Measurements from ENCODE around the gene SCUBE2. TPM values are rescaled to one million over a fixed set of nuclear protein-coding genes. Genes with fewer than 3 reads are reported as not detected.

Gene SCUBE2
- total RNA-seq = not detected

- DNase-seq = no peak
- Mint-ChIP-seq H3K4me1 (no peaks in the 10 kb centered on the region), H3K36me3 (ENCODE audit: low read depth) (no peaks in the 10 kb centered on the region), H3K27me3 (peaks cover 55% of the 10 kb centered on the region), H3K27ac (no peak within 1 kb of the TSS), H3K4me3 (no peak within 1 kb of the TSS), H3K9me3 (ENCODE audit: low read depth) (no peaks in the 10 kb centered on the region)
- intact Hi-C loops (cut with DNase I, micrococcal nuclease) = no loop called here
- ChIA-PET CTCF (no interaction called here), POLR2A (no interaction called here)
- ATAC-seq = peak; percentile 36
Observed at GRCh38 chr11:9091044-9091922, at the start of gene SCUBE2. TSS of gene SCUBE2 (minus strand) at chr11:9091599. CDS start at chr11:9091528, 71 bp downstream.

- Mint-ChIP-seq H3K27me3 (no peaks in the 10 kb centered on the region), H3K36me3 (ENCODE audit: low read depth) (peaks cover 18% of the 10 kb centered on the region), H3K9me3 (ENCODE audit: low read depth) (no peaks in the 10 kb centered on the region), H3K4me3 (no peak overlapping the region), H3K4me1 (peaks cover 40% of the 10 kb centered on the region), H3K27ac (peak overlapping the region; percentile 27)
- no peak for DNase-seq
- ATAC-seq = no peak
- ChIA-PET POLR2A (no interaction called here), CTCF (interaction anchor here (1.2 to 5.1 kb wide), 3 partner anchors 125 to 365 kb away, joined by 4 to 124 read pairs (median 5); no protein-coding TSS in a partner anchor)
- intact Hi-C loops (cut with DNase I, micrococcal nuclease) = no loop called here
Observed at GRCh38 chr11:9141186-9141585, 49.8 kb upstream of the SCUBE2 start.

GRCh38 chr11:9139628-9140357 lies 48.4 kb upstream of the SCUBE2 start:
- Mint-ChIP-seq H3K9me3 (ENCODE audit: low read depth) (no peaks in the 10 kb centered on the region), H3K4me1 (peaks cover 36% of the 10 kb centered on the region), H3K4me3 (no peak overlapping the region), H3K27ac (peak overlapping the region; percentile 33), H3K27me3 (no peaks in the 10 kb centered on the region), H3K36me3 (ENCODE audit: low read depth) (peaks cover 9% of the 10 kb centered on the region)
- no peak for ATAC-seq
- intact Hi-C loops (cut with DNase I, micrococcal nuclease) = loop anchor here (5.0 to 10.0 kb wide), 4 partner anchors 77 to 457 kb away; partner anchors contain the start of genes NRIP3 (in 2 of the 2), RPL27A (in 2 of the 2) and TRIM66 (in 2 of the 2)
- no peak for DNase-seq
- ChIA-PET POLR2A (interaction anchor here (0.6 to 0.7 kb wide), 2 partner anchors 145 to 874 kb away, joined by 3 to 4 read pairs; no protein-coding TSS in a partner anchor), CTCF (interaction anchor here (0.5 to 5.1 kb wide), 9 partner anchors 10 to 935 kb away, joined by 3 to 124 read pairs (median 3); no protein-coding TSS in a partner anchor)

GRCh38 chr11:9138612-9139579 lies 47.5 kb upstream of the SCUBE2 start:
- no peak overlapping the region for H3K4me3 Mint-ChIP-seq
- POLR2A ChIA-PET = interaction anchor here (0.6 to 1.2 kb wide), 3 partner anchors 145 to 873 kb away, joined by 3 to 4 read pairs (median 3); no protein-coding TSS in a partner anchor

GRCh38 chr11:9138133-9138453 lies 46.7 kb upstream of the SCUBE2 start:
- peak; percentile 3 for ATAC-seq
- ChIA-PET POLR2A (interaction anchor here (1.0 to 1.2 kb wide), 3 partner anchors 123 to 246 kb away, joined by 3 to 4 read pairs (median 3); no protein-coding TSS in a partner anchor), CTCF (interaction anchor here (0.6 to 5.1 kb wide), 49 partner anchors 7 to 1076 kb away, joined by 3 to 124 read pairs (median 4); no protein-coding TSS in a partner anchor)
- Mint-ChIP-seq H3K36me3 (ENCODE audit: low read depth) (peaks cover 9% of the 10 kb centered on the region), H3K4me3 (no peak overlapping the region), H3K27me3 (no peaks in the 10 kb centered on the region), H3K9me3 (ENCODE audit: low read depth) (no peaks in the 10 kb centered on the region), H3K27ac (peak overlapping the region; percentile 79), H3K4me1 (peaks cover 35% of the 10 kb centered on the region)
- intact Hi-C loops (cut with DNase I, micrococcal nuclease) = loop anchor here (5.0 to 10.0 kb wide), 4 partner anchors 76 to 456 kb away; partner anchors contain the start of genes NRIP3 (in 2 of the 2), RPL27A (in 2 of the 2) and TRIM66 (in 2 of the 2)
- DNase-seq = no peak

More at GRCh38 chr11:9138612-9139579, 47.5 kb upstream of the SCUBE2 start:
- H3K4me1 Mint-ChIP-seq = peaks cover 35% of the 10 kb centered on the region
- H3K36me3 Mint-ChIP-seq (ENCODE audit: low read depth) = peaks cover 9% of the 10 kb centered on the region
- H3K9me3 Mint-ChIP-seq (ENCODE audit: low read depth) = no peaks in the 10 kb centered on the region
- intact Hi-C loops (cut with DNase I, micrococcal nuclease) = loop anchor here (5.0 to 10.0 kb wide), 4 partner anchors 77 to 457 kb away; partner anchors contain the start of genes NRIP3 (in 2 of the 2), RPL27A (in 2 of the 2) and TRIM66 (in 2 of the 2)
- H3K27me3 Mint-ChIP-seq = no peaks in the 10 kb centered on the region
- peak; percentile 80 for ATAC-seq
- CTCF ChIA-PET = interaction anchor here (0.6 to 5.1 kb wide), 26 partner anchors 9 to 1075 kb away, joined by 3 to 124 read pairs (median 6); no protein-coding TSS in a partner anchor
- peak; percentile 63 for DNase-seq
- H3K27ac Mint-ChIP-seq = peak overlapping the region; percentile 67

- Mint-ChIP-seq H3K9me3 (ENCODE audit: low read depth) (no peaks in the 10 kb centered on the region), H3K4me1 (peaks cover 35% of the 10 kb centered on the region), H3K4me3 (no peak overlapping the region), H3K27me3 (no peaks in the 10 kb centered on the region), H3K36me3 (ENCODE audit: low read depth) (peaks cover 5% of the 10 kb centered on the region), H3K27ac (peak overlapping the region; percentile 79)
- peak; percentile 86 for DNase-seq
- ATAC-seq = peak; percentile 88
- ChIA-PET POLR2A (interaction anchor here (0.6 to 1.1 kb wide), 3 partner anchors 120 to 178 kb away, joined by 3 to 4 read pairs (median 3); no protein-coding TSS in a partner anchor), CTCF (interaction anchor here (0.5 to 5.1 kb wide), 51 partner anchors 8 to 890 kb away, joined by 3 to 124 read pairs (median 4); no protein-coding TSS in a partner anchor)
- intact Hi-C loops (cut with DNase I, micrococcal nuclease) = loop anchor here (1.0 to 10.0 kb wide), 9 partner anchors 75 to 455 kb away; partner anchors contain the start of genes NRIP3 (in 2 of the 2), RPL27A (in 2 of the 2), TRIM66 (in 2 of the 2) and TMEM9B (in 1 of the 2)
Observed at GRCh38 chr11:9137293-9138132, 46.1 kb upstream of the SCUBE2 start.

- Mint-ChIP-seq H3K9me3 (ENCODE audit: low read depth) (no peaks in the 10 kb centered on the region), H3K4me3 (no peak overlapping the region), H3K4me1 (peaks cover 35% of the 10 kb centered on the region), H3K27me3 (no peaks in the 10 kb centered on the region), H3K36me3 (ENCODE audit: low read depth) (peaks cover 6% of the 10 kb centered on the region), H3K27ac (no peak overlapping the region)
- intact Hi-C loops (cut with DNase I, micrococcal nuclease) = loop anchor here (1.0 to 10.0 kb wide), 9 partner anchors 74 to 454 kb away; partner anchors contain the start of genes NRIP3 (in 2 of the 2), RPL27A (in 2 of the 2), TRIM66 (in 2 of the 2) and TMEM9B (in 1 of the 2)
- DNase-seq = no peak
- no peak for ATAC-seq
- ChIA-PET POLR2A (no interaction called here), CTCF (interaction anchor here (1.5 to 5.1 kb wide), 10 partner anchors 11 to 222 kb away, joined by 3 to 124 read pairs (median 12); no protein-coding TSS in a partner anchor)
Observed at GRCh38 chr11:9136741-9137140, 45.3 kb upstream of the SCUBE2 start.

- DNase-seq = no peak
- intact Hi-C loops (cut with DNase I, micrococcal nuclease) = loop anchor here in 1 of 2 experiments (10.0 kb wide), 1 partner anchor 449 kb away; the partner anchor contains the start of genes RPL27A and TRIM66
- no peaks in the 10 kb centered on the region for H3K9me3 Mint-ChIP-seq (ENCODE audit: low read depth)
- no peaks in the 10 kb centered on the region for H3K27me3 Mint-ChIP-seq
- peaks cover 6% of the 10 kb centered on the region for H3K36me3 Mint-ChIP-seq (ENCODE audit: low read depth)
- ChIA-PET CTCF (interaction anchor here (0.7 to 1.7 kb wide), 4 partner anchors 11 to 179 kb away, joined by 3 to 4 read pairs (median 4); no protein-coding TSS in a partner anchor), POLR2A (no interaction called here)
- no peak overlapping the region for H3K27ac Mint-ChIP-seq
- no peak for ATAC-seq
- H3K4me1 Mint-ChIP-seq = peaks cover 22% of the 10 kb centered on the region
- H3K4me3 Mint-ChIP-seq = no peak overlapping the region
Observed at GRCh38 chr11:9133956-9134355, 42.6 kb upstream of the SCUBE2 start.

- no peak overlapping the region for H3K4me3 Mint-ChIP-seq
- ATAC-seq = no peak
- H3K9me3 Mint-ChIP-seq (ENCODE audit: low read depth) = no peaks in the 10 kb centered on the region
- ChIA-PET CTCF (interaction anchor here (0.9 to 1.7 kb wide), 3 partner anchors 11 to 375 kb away, joined by 3 to 4 read pairs (median 3); no protein-coding TSS in a partner anchor), POLR2A (no interaction called here)
- H3K27ac Mint-ChIP-seq = no peak overlapping the region
- intact Hi-C loops (cut with DNase I, micrococcal nuclease) = loop anchor here in 1 of 2 experiments (10.0 kb wide), 1 partner anchor 448 kb away; the partner anchor contains the start of genes RPL27A and TRIM66
- DNase-seq = no peak
- H3K36me3 Mint-ChIP-seq (ENCODE audit: low read depth) = peaks cover 2% of the 10 kb centered on the region
- H3K4me1 Mint-ChIP-seq = peaks cover 8% of the 10 kb centered on the region
- H3K27me3 Mint-ChIP-seq = peaks cover 2% of the 10 kb centered on the region
Observed at GRCh38 chr11:9132203-9132878, 40.9 kb upstream of the SCUBE2 start.
